Suprapubic skin (tissue), 3 donors: Measurements from ENCODE around the gene RAB18.

ENCODE experiments used
- CTCF ChIP-seq, 2 donors: fragments of 200-600 bp in 1 of 2; fragments of 450-650 bp in 1 of 2; sonication (generic) in 1 of 2; IDR thresholded peaks; one replicate each; pipeline ENCODE4 v1.5.1; 2016 to 2019; ENCODE audit warnings: antibody characterized with exemption in 2 of 2, mild to moderate bottlenecking in 1 of 2, moderate library complexity in 1 of 2
- EP300 ChIP-seq: sonication (generic); formaldehyde crosslinking; IDR thresholded peaks from one replicate; pipeline ENCODE4 v1.6.1; 2017; ENCODE audit warnings: antibody characterized with exemption
- POLR2A ChIP-seq, 2 donors: fragments of 450-650 bp; IDR thresholded peaks; one replicate each; pipeline ENCODE4 v1.6.1; 2017; ENCODE audit warnings: antibody characterized with exemption in 2 of 2, mild to moderate bottlenecking in 2 of 2, moderate library complexity in 2 of 2

GRCh38 chr10:27527666-27528295 is 23.7 kb downstream of the RAB18 start:
- TF ChIP-seq CTCF (IDR thresholded peaks at IDR 0.05) (no peak), POLR2A (IDR thresholded peaks at IDR 0.05) (no peak), EP300 (no peak)
